GM19328 (cell line): Measurements from ENCODE around the gene CDRT15L2.
A peak's percentile ranks its signal among the peaks of the same experiment; 100 is the strongest.
"Not testable (repeated sequence)": the region's sequence is repeated elsewhere in the genome, so short reads cannot be mapped to it uniquely, and the experiment has no call there.

Experiments
- ATAC-seq: cut with Tn5 transposase; IDR thresholded peaks from one replicate; pipeline ENCODE4 v1.9.1; 2021; ENCODE audit warnings: mild to moderate bottlenecking, moderate library complexity; ENCODE audit not compliant: unreplicated experiment

CDRT15L2 gene

DNA sequence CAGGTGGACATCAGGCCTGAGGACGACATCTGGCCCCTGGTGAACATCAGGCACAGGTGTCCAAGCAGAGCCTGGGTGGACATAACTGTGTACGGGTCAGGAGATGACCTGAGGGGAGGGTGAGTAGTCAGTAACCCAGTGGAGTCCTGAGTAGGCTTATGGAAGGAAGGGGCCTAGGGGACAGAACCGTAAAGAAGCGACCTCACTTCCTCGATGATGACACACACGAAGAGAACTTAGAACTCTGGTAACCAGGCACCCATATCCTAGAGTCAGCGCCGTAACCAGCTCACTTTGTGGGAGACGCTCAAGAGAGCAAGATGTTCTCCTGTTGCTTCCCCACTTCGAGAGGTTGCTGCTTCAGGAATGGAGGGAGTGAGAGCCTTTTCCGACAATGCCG is at the start of gene CDRT15L2:
Gene CDRT15L2 (plus strand): TSS at position 301 of the 400 bp plus-strand sequence. CDS start 20 bp downstream, at position 321.
- ATAC-seq = not testable (repeated sequence)

- not testable (repeated sequence) for ATAC-seq
Observed at GRCh38 chr17:20530104-20530503, 49.4 kb upstream of the CDRT15L2 start.

- not testable (repeated sequence) for ATAC-seq
Observed at GRCh38 chr17:20532544-20533090, 46.9 kb upstream of the CDRT15L2 start.

- ATAC-seq = not testable (repeated sequence)
Observed at GRCh38 chr17:20533206-20533605, 46.3 kb upstream of the CDRT15L2 start.

DNA sequence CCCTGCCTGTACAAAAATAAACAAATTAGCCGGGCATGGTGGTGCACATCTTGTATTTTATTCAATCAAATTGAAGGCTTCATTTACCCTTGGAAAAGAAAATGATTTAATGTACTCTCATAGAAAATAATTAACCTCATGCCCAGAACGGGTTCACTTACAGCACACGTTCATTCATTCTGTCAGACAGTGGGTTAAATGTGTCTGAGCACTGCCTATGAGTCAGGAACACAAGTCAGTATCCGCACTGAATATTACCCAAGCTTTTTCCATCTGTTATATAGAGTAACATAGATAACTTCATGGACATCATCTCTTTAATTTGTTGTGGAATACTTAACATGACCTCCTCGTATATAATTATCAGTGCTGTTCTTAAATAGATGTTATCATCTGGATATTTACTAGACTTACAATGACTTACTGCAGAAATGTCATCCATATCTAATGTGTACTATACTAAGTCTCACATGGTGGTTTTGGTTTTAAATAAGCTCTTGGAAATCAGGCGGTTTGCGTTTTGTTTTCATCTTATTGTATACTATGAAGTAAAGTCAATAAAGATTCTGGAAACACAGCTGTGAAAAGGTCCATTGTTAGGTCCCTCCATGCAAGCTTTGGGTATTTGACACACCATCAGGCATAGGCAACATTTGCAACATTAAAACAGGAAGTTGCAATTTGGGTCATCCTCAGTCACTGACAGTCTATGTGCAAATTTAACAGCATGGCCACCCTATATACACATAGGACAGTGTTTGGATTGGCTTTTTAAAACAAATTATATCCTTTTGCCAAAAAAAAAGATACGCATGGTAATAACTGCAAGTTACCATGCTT is 44.6 kb upstream of the CDRT15L2 start:
- not testable (repeated sequence) for ATAC-seq

GRCh38 chr17:20540414-20540813 is 39.1 kb upstream of the CDRT15L2 start:
- ATAC-seq = peak; percentile 96

DNA sequence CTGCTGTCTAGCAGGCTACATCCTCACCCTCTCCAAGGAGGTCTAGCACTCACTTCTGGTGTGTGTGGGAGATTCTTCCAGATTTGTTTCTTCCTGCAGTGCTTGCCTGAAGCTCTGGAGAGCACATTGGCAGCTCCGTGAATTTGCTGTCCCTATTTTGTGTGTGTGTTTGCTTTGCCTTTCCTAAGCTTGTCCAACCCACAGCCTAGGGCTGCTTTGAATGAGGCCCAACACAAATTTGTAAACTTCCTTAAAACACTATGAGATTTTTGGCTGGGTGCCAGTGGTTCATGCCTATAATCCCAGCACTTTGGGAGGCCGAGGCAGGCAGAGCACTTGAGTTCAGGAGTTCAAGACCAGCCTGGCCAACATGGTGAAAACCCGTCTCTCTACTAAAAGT is 38.7 kb upstream of the CDRT15L2 start:
- not testable (repeated sequence) for ATAC-seq

DNA sequence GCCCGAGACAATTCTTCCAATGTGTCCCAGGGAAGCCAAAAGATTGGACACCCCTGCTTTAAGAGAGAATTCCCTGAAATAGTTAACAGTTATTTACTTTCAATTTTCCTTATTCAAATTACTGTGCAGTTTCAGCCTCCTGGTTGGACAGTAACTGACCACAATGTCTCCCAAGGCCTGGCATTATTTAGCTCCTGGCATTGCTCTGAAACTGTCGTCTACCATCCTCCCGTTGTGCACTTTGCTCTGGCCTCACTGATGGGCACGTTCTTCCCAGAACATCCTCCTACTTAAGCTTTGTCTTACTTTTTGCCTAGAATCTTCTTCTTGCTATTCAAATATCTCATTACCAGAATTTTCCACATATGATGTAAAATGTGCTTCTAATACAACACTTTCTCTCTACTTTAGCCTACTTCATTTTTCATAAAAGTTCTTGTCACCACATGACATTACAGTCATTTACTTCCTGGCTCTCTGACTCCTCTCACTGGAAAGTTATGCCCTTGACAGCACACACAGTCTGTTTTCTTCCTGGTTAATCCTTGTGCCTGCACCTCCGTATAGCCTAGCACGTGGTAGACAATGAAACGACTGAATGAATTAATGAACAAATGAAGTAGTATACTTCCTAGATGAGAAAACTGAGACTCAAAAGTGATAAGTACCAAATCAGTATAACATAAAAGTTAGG is 37.5 kb upstream of the CDRT15L2 start:
- not testable (repeated sequence) for ATAC-seq

DNA sequence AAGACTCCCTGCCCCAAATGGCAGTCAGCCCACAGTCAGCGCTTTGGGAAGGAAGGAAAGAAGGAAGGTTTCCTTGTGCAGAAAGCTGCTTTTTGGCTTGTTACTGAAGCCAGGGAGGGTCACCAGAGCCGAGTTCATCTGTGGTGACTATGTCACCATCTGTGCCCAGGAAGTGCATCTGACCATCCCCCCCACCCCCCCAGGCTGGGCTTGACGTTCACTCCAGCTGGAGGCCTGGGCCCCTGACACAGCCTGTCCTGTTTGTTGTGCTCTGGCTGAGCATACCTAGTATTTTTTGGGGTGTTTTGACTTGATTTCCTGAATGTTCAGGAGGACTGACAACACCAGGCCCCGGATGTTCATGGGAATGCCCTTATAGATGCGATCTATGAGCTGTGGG is 31.6 kb upstream of the CDRT15L2 start:
- ATAC-seq = not testable (repeated sequence)

- not testable (repeated sequence) for ATAC-seq
Observed at GRCh38 chr17:20552920-20553319, 26.6 kb upstream of the CDRT15L2 start.

DNA sequence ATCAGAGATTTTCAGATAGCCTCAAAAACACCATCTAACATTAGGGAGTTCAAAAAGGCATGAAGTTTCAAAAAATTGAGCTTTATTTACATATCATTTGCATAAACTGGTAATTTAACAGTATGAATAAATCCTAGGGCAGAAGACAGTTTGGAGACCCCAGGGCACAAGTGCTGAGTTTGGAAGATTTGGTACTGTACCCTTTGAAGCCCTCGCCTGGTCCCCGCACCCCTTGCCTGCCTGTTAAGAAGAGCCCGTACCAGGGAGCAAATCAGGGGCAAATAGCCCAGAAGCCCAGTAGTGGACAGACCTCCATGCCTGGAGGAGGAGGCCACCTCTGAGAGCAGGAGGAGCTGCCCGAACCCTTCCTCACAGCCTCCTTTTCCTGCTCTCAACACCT is 24.8 kb upstream of the CDRT15L2 start:
- not testable (repeated sequence) for ATAC-seq

GRCh38 chr17:20555135-20556010 is 24.2 kb upstream of the CDRT15L2 start:
- not testable (repeated sequence) for ATAC-seq

DNA sequence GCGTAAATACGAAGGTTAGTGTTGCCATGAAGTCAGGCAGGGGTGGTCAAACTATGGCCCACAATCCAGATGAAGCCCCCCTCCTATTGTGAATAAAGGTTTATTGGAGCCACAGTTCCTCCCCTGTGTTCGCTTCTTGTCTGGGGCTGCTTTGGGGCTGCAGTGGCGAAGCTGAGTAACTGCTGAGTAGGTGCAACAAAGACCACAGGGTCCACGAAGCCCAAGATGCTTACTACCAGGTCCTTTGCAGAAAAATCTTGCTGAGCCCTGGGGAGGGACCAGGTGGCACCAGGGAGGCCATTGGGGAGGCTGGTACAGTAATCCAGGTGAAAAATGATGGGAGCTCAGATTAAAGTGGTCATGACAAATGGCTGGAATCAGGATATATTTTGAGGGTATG is 21.4 kb upstream of the CDRT15L2 start:
- ATAC-seq = not testable (repeated sequence)

DNA sequence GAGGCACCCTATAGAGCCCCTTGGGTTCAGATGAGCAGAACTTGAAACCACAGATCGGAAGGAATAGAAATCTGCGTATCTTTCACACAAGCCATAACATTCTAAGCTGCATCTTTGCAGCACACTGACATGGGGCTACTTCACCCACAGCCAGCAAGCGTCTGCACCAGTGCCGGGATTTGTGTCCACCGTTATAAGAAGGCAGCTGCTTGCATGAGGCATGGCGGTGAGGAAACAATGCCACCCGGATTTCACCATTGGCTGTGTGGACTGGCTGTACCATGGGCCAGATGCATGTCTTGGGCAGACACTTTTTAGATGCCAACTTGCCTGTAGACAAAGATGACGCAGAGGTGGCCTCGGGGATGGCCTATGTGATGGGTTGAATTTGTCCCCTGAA is 20.5 kb upstream of the CDRT15L2 start:
- ATAC-seq = not testable (repeated sequence)

DNA sequence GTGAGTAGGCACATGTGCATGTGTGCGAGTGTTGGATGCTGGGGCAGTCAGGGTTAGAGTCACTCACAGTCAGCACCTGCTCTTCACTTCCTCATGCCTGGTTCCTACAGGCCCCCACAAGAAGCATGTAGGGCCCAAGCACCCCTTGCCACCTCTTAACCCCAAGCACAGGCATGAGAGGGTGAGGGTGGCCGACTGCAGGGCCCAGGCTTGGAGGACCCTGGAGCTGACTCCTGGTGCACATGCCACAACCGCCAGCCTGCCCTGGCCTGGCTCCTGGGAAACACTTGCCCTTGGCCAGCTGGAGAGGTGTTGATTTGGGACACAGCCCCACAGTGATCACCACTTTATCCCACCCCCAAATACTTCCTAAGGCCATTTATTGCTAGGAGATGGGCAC is 16.9 kb upstream of the CDRT15L2 start:
- ATAC-seq = no peak

DNA sequence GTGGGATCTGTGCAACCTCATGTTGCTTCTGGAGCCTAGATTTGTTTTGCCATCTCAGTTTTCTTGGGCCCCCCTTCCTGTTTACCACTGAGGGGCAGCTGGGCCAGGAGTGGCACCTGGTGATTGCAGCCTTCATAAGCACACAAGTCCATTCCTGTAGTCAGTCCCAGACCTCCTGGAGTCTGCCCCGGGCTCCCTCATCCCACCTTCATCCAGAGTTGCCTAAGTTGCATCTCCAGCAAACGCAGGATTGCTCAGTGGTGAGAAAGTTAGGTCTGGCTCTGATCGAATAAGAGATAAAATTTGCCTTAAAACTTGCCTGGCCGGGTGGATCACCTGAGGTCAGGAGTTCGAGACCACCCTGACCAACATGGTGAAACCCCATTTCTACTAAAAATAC is 14.3 kb upstream of the CDRT15L2 start:
- ATAC-seq = not testable (repeated sequence)

- ATAC-seq = no peak
Observed at GRCh38 chr17:20565711-20566110, 13.8 kb upstream of the CDRT15L2 start.

- ATAC-seq = not testable (repeated sequence)
Observed at GRCh38 chr17:20566736-20567135, 12.8 kb upstream of the CDRT15L2 start.

DNA sequence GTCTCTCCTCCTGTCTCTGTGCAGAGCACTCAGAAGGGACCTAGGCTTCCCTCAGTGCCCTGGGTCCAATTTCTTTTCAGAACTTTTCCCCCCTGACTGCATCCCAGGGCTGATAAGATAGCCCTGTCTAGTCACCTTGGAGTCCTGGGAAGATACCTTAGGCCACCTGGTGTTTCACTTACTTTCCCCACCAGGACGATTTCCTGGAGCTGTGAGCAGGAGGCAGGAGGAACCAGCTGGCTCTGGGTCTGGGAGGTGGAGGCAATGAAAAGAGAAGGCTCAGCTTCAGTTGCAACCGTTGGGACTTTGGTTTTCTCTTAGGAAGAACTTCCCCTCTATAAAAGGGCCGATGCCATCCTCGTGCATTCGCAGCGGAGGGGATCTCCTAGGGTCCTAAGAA is 12.1 kb upstream of the CDRT15L2 start:
- not testable (repeated sequence) for ATAC-seq

- ATAC-seq = not testable (repeated sequence)
Observed at GRCh38 chr17:20568604-20569003, 10.9 kb upstream of the CDRT15L2 start.

DNA sequence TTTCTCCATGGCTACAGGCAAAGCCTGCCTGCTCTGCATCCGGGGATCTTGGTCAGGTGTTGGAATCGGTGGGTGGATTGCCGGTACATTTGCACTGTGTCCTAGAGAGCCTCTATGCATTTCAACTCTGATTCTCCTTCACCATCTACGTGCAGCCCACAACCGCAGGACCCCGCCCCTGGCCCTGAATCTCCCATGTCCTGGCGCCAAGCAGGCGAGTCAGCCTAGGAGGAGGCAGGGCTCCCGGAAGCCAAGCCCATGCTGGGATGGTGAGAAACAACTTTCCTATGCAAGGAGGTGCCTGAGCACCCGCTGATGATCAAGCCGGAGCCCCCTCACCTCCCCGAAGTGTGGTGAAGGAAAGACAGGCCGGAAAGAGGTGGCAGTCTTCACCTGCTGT is 7.9 kb upstream of the CDRT15L2 start:
- ATAC-seq = not testable (repeated sequence)
